IMR-90 (cell line): Measurements from ENCODE around the gene ABCB1. TPM values are rescaled to one million over a fixed set of nuclear protein-coding genes. Genes with fewer than 3 reads are reported as not detected.

Experiments used
- ATAC-seq: fragments of 200-7000 bp; cut with Tn5 transposase; 2 replicates; pipeline ENCODE4 v1.9.1; 2020; ENCODE audit warnings: low read depth, mild to moderate bottlenecking, moderate library complexity
- BruUV-seq: library from RNA; stranded (reverse); fragments of 400-500 nt; replicated peaks from 2 replicates; lab custom pipeline; 2021; lab: Mats Ljungman, UMichigan
- CTCF ChIA-PET: fragments of 300-600 bp; formaldehyde crosslinking; extraction: SDS; loops from one replicate; lab custom pipeline; 2021; ENCODE audit warnings: antibody characterized with exemption; lab: Yijun Ruan, JAX
- POLR2A ChIA-PET: fragments of 300-600 bp; sonication (Branson Sonifier 250); formaldehyde crosslinking; loops from one replicate; lab custom pipeline; 2022; ENCODE audit warnings: antibody characterized with exemption; ENCODE audit not compliant: unreplicated experiment; lab: Charles Lee
- DNase-seq: peaks from one replicate; pipeline ENCODE4 v3.0.0; 2013
- H2AFZ ChIP-seq: replicated peaks from 2 replicates; pipeline ENCODE3; 2013; ENCODE audit warnings: low read length, mild to moderate bottlenecking; ENCODE audit not compliant: poor library complexity
- H2AK5ac ChIP-seq: 2 replicates; pipeline ENCODE4 v1.6.1; 2013; ENCODE audit warnings: low read depth, low read length, inconsistent platforms
- H2AK9ac ChIP-seq: replicated peaks from 2 replicates; pipeline ENCODE3; 2013; ENCODE audit warnings: mild to moderate bottlenecking, low read depth, low read length, moderate library complexity; ENCODE audit not compliant: poor library complexity
- H2BK120ac ChIP-seq: 2 replicates; pipeline ENCODE4 v1.6.1; 2013; ENCODE audit warnings: low read depth, low read length, inconsistent platforms
- H2BK15ac ChIP-seq: 3 replicates; pipeline ENCODE4 v1.6.1; 2013; ENCODE audit warnings: low read depth, low read length, inconsistent platforms
- H2BK20ac ChIP-seq: 2 replicates; pipeline ENCODE4 v1.6.1; 2013; ENCODE audit warnings: low read depth, mild to moderate bottlenecking, inconsistent platforms, low read length, moderate library complexity
- H2BK5ac ChIP-seq: 2 replicates; pipeline ENCODE4 v1.6.1; 2013; ENCODE audit warnings: mild to moderate bottlenecking, low read depth, low read length, inconsistent platforms; ENCODE audit not compliant: poor library complexity, severe bottlenecking
- H3K14ac ChIP-seq: replicated peaks from 2 replicates; pipeline ENCODE4 v1.6.1; 2013; ENCODE audit warnings: low read depth, low read length, inconsistent platforms
- H3K18ac ChIP-seq: 2 replicates; pipeline ENCODE4 v1.6.1; 2013; ENCODE audit warnings: low read depth, low read length, control low read depth
- H3K23ac ChIP-seq: 2 replicates; pipeline ENCODE4 v1.6.1; 2013; ENCODE audit warnings: low read depth, low read length, inconsistent platforms
- H3K27ac ChIP-seq: 2 replicates; pipeline ENCODE4 v1.5.1; 2013; ENCODE audit warnings: mild to moderate bottlenecking, control low read depth, low read length; ENCODE audit not compliant: insufficient read depth
- H3K27me3 ChIP-seq: 2 replicates; pipeline ENCODE4 v1.6.1; 2013; ENCODE audit warnings: low read length; ENCODE audit not compliant: control insufficient read depth, insufficient read depth
- H3K36me3 ChIP-seq: 2 replicates; pipeline ENCODE4 v1.6.1; 2013; ENCODE audit warnings: low read length, mixed read lengths; ENCODE audit not compliant: control insufficient read depth, insufficient read depth
- H3K4ac ChIP-seq: 2 replicates; pipeline ENCODE4 v1.6.1; 2013; ENCODE audit warnings: low read depth, low read length, inconsistent platforms
- H3K4me1 ChIP-seq: 2 replicates; pipeline ENCODE4 v1.6.1; 2013; ENCODE audit warnings: low read length, mixed read lengths; ENCODE audit not compliant: control insufficient read depth, insufficient read depth
- H3K4me2 ChIP-seq: 2 replicates; pipeline ENCODE4 v1.6.1; 2013; ENCODE audit warnings: low read depth, mild to moderate bottlenecking, control low read depth, low read length, moderate library complexity
- H3K4me3 ChIP-seq: 2 replicates; pipeline ENCODE4 v1.5.1; 2013; ENCODE audit warnings: low read depth, mild to moderate bottlenecking, control low read depth, low read length, moderate library complexity; ENCODE audit not compliant: insufficient read depth
- H3K56ac ChIP-seq: 2 replicates; pipeline ENCODE4 v1.6.1; 2013; ENCODE audit warnings: low read length, inconsistent platforms; ENCODE audit not compliant: insufficient read depth; ENCODE audit errors: extremely low read depth
- H3K79me1 ChIP-seq, 2 experiments: 2 replicates each; pipeline ENCODE4 v1.6.1; 2013; ENCODE audit warnings: low read length in 2 of 2, inconsistent platforms in 1 of 2, low read depth in 1 of 2
- H3K9ac ChIP-seq: 2 replicates; pipeline ENCODE4 v1.6.1; 2013; ENCODE audit warnings: low read depth, low read length, control low read depth
- H3K9me1 ChIP-seq: 2 replicates; pipeline ENCODE4 v1.6.1; 2013; ENCODE audit warnings: low read length, inconsistent platforms; ENCODE audit not compliant: insufficient read depth
- H3K9me3 ChIP-seq: 2 replicates; pipeline ENCODE4 v1.6.1; 2013; ENCODE audit warnings: low read length; ENCODE audit not compliant: control insufficient read depth, insufficient read depth
- H4K20me1 ChIP-seq: 2 replicates; pipeline ENCODE4 v1.6.1; 2013; ENCODE audit warnings: low read length, inconsistent platforms; ENCODE audit not compliant: insufficient read depth
- H4K5ac ChIP-seq: 2 replicates; pipeline ENCODE4 v1.6.1; 2013; ENCODE audit warnings: mild to moderate bottlenecking, low read depth, low read length, control low read depth
- H4K8ac ChIP-seq, 2 experiments: 2 replicates each; pipeline ENCODE4 v1.6.1; 2013; ENCODE audit warnings: low read depth in 2 of 2, low read length in 2 of 2, control low read depth in 1 of 2, inconsistent platforms in 1 of 2
- H4K91ac ChIP-seq: 2 replicates; pipeline ENCODE4 v1.6.1; 2013; ENCODE audit warnings: low read depth, low read length, inconsistent platforms; ENCODE audit not compliant: insufficient read depth
- BHLHE40 ChIP-seq: fragments of 150-350 bp; IDR thresholded peaks from 2 replicates; pipeline ENCODE4 v1.6.1; 2016; ENCODE audit warnings: mild to moderate bottlenecking, low read depth, low read length
- CEBPB ChIP-seq: IDR thresholded peaks from 2 replicates; pipeline ENCODE4 v1.6.1; 2012; ENCODE audit warnings: low read depth, low read length, improper control_type of control experiment
- CHD1 ChIP-seq: IDR thresholded peaks from 2 replicates; pipeline ENCODE4 v1.6.1; 2012; ENCODE audit warnings: low read depth, low read length, improper control_type of control experiment
- CTCF ChIP-seq: conservative IDR thresholded peaks from 2 replicates; pipeline ENCODE4 v1.5.1; 2012; ENCODE audit warnings: mild to moderate bottlenecking, low read depth, low read length, improper control_type of control experiment
- ELK1 ChIP-seq: fragments of 150-350 bp; IDR thresholded peaks from 2 replicates; pipeline ENCODE4 v1.6.1; 2016; ENCODE audit warnings: low read depth, mild to moderate bottlenecking, low read length, moderate library complexity, borderline replicate concordance
- FOS ChIP-seq: fragments of 150-350 bp; IDR thresholded peaks from 2 replicates; pipeline ENCODE4 v1.6.1; 2016; ENCODE audit warnings: low read depth, low read length
- MAFK ChIP-seq: IDR thresholded peaks from 2 replicates; pipeline ENCODE4 v1.6.1; 2012; ENCODE audit warnings: low read depth, low read length, improper control_type of control experiment
- MAZ ChIP-seq: IDR thresholded peaks from 2 replicates; pipeline ENCODE4 v1.6.1; 2012; ENCODE audit warnings: low read depth, mild to moderate bottlenecking, low read length, improper control_type of control experiment, moderate library complexity, borderline replicate concordance
- MXI1 ChIP-seq: IDR thresholded peaks from 2 replicates; pipeline ENCODE4 v1.6.1; 2012; ENCODE audit warnings: low read depth, mild to moderate bottlenecking, low read length, moderate library complexity, borderline replicate concordance
- NFE2L2 ChIP-seq: fragments of 150-350 bp; IDR thresholded peaks from 2 replicates; pipeline ENCODE4 v1.6.1; 2016; ENCODE audit warnings: low read depth, mild to moderate bottlenecking, low read length
- POLR2A ChIP-seq: IDR thresholded peaks from 2 replicates; pipeline ENCODE4 v1.6.1; 2012; ENCODE audit warnings: mild to moderate bottlenecking, low read depth, low read length
- RAD21 ChIP-seq: IDR thresholded peaks from 2 replicates; pipeline ENCODE4 v1.6.1; 2012; ENCODE audit warnings: low read length, improper control_type of control experiment
- RCOR1 ChIP-seq: IDR thresholded peaks from 2 replicates; pipeline ENCODE4 v1.6.1; 2012; ENCODE audit warnings: mild to moderate bottlenecking, low read length, improper control_type of control experiment; ENCODE audit not compliant: insufficient replicate concordance
- RFX5 ChIP-seq: IDR thresholded peaks from 2 replicates; pipeline ENCODE4 v1.8.0; 2012; ENCODE audit warnings: low read depth, mild to moderate bottlenecking, low read length, moderate library complexity
- SMC3 ChIP-seq: fragments of 150-350 bp; IDR thresholded peaks from 2 replicates; pipeline ENCODE4 v1.6.1; 2016; ENCODE audit warnings: low read depth, mild to moderate bottlenecking, antibody characterized with exemption, low read length, moderate library complexity
- USF2 ChIP-seq: fragments of 150-350 bp; IDR thresholded peaks from 2 replicates; pipeline ENCODE4 v1.6.1; 2017; ENCODE audit warnings: mild to moderate bottlenecking, antibody characterized with exemption, low read length, low read depth
- WGBS, 2 experiments: methylation state at CpG; one replicate each; pipeline versions ENCODE4 v1.1.5 to v1.1.7; 2013; ENCODE audit warnings: missing lambda C conversion rate in 2 of 2; ENCODE audit not compliant: insufficient read length in 1 of 2; ENCODE audit errors: extremely low coverage in 2 of 2; 5-methylcytosine and 5-hydroxymethylcytosine counted together
- dilution Hi-C: fragments of 300-500 bp; cut with HindIII; formaldehyde crosslinking; loops from one replicate; pipeline ENCODE4 v1.14.3; 2018; ENCODE audit warnings: low sequenced_read_pairs; ENCODE audit not compliant: unreplicated experiment
- in situ Hi-C: fragments of 300-500 bp; cut with MboI; formaldehyde crosslinking; loops from 3 replicates; pipeline ENCODE4 v1.14.3; 2019; ENCODE audit warnings: low sequenced_read_pairs, inconsistent platforms, mixed read lengths
- intact Hi-C: fragments of 100-400 bp; cut with micrococcal nuclease; formaldehyde crosslinking; loops from 2 replicates; pipeline ENCODE4 v1.10.0; 2022
- polyA plus RNA-seq, 3 experiments: library from polyadenylated mRNA; depleted of rRNA; stranded (reverse); fragments of >200 nt; gene quantifications; 2 replicates each; pipeline ENCODE4 v1.2.3, GENCODE V29; 2012; ENCODE audit warnings: low replicate concordance in 1 of 3
- total RNA-seq: library from RNA; depleted of rRNA; stranded (reverse); fragments of >200 nt; gene quantifications from 2 replicates; pipeline ENCODE4 v1.2.3, GENCODE V29; 2012

Gene ABCB1
- total and polyA plus RNA-seq, 2 of the 4 experiments (the other 2 are of a cell fraction), result 0.80 to 0.90 TPM

DNA sequence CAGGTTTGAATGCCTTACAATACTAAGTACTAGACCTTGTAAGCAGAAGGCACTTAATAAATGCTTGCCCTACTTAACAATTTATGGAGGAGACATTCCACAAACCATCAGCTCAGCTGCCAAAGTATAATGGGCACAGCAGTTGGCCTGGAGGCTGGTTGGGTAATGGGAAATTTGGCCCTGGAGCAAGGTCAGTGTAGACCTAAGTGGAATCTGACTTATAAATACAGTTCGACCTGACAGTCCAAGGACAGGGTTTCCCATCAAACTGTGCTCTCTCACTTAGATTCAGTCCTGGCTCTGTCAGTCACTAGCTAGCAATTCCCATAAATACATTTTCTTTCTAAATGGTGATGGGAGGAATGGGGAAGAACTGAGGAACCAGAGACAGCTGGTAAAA, 62.6 kb downstream of the ABCB1 start:
- no peak overlapping the region for H3K14ac ChIP-seq
- no peaks in the 10 kb centered on the region for H3K4me1 ChIP-seq
- ATAC-seq, result no peak
- no peak overlapping the region for H2BK120ac ChIP-seq
- no peak overlapping the region for H2AK5ac ChIP-seq
- H3K4me2 ChIP-seq, result no peak overlapping the region
- H4K20me1 ChIP-seq, result no peaks in the 10 kb centered on the region
- TF ChIP-seq CHD1, result no peak
- TF ChIP-seq RCOR1, result no peak
- TF ChIP-seq USF2, result no peak
- no peak for TF ChIP-seq ELK1
- TF ChIP-seq NFE2L2, result no peak
- no peak for TF ChIP-seq CEBPB
- no peak for TF ChIP-seq POLR2A
- TF ChIP-seq CTCF, result no peak
- no peak for TF ChIP-seq MAZ
- no peak for TF ChIP-seq MAFK
- TF ChIP-seq FOS, result no peak
- TF ChIP-seq BHLHE40, result no peak
- no peak for TF ChIP-seq SMC3
- TF ChIP-seq RFX5, result no peak
- TF ChIP-seq MXI1, result no peak
- TF ChIP-seq RAD21, result no peak
- no peak overlapping the region for H3K9ac ChIP-seq
- no peaks in the 10 kb centered on the region for H3K36me3 ChIP-seq
- no peaks in the 10 kb centered on the region for H3K9me3 ChIP-seq
- no peak overlapping the region for H3K23ac ChIP-seq
- H3K18ac ChIP-seq, result no peak overlapping the region
- no peaks in the 10 kb centered on the region for H3K79me1 ChIP-seq
- H3K9me1 ChIP-seq, result no peaks in the 10 kb centered on the region
- H2BK15ac ChIP-seq, result no peak overlapping the region
- H4K5ac ChIP-seq, result no peak overlapping the region
- no peak for DNase-seq
- intact Hi-C loops (no loop called here), in situ Hi-C loops (no loop called here), dilution Hi-C loops (no loop called here)
- no peak overlapping the region for H4K8ac ChIP-seq
- H2AFZ ChIP-seq, result no peak overlapping the region
- no peak overlapping the region for H2BK20ac ChIP-seq
- H3K27ac ChIP-seq, result no peak overlapping the region
- no CpG with 5 or more reads among the region's 1 CpG for WGBS, 2 experiments
- no peak overlapping the region for H4K91ac ChIP-seq
- no peak overlapping the region for H3K4ac ChIP-seq
- H3K56ac ChIP-seq, result no peak overlapping the region
- no TSS peak for BruUV-seq
- POLR2A ChIA-PET, result no interaction called here
- H3K4me3 ChIP-seq, result no peak overlapping the region
- CTCF ChIA-PET, result no interaction called here
- H2BK5ac ChIP-seq, result no peak overlapping the region
- peaks cover 3% of the 10 kb centered on the region for H3K27me3 ChIP-seq
- H2AK9ac ChIP-seq, result no peak overlapping the region
